PC-3 (cell line): Measurements from ENCODE around the gene ICAM4. TPM values are rescaled to one million over a fixed set of nuclear protein-coding genes. Genes with fewer than 3 reads are reported as not detected.

ENCODE experiments used
- ATAC-seq: fragments of 200-7000 bp; cut with Tn5 transposase; 2 replicates; pipeline ENCODE4 v1.9.1; 2020; ENCODE audit warnings: mild to moderate bottlenecking, moderate library complexity
- BruUV-seq: library from RNA; stranded (reverse); fragments of 400-500 nt; replicated peaks from 2 replicates; lab custom pipeline; 2021; lab: Mats Ljungman, UMichigan
- CTCF ChIA-PET: fragments of 300-600 bp; sonication (Branson Sonifier 250); formaldehyde crosslinking; loops from one replicate; lab custom pipeline; 2022; ENCODE audit warnings: antibody characterized with exemption; lab: Charles Lee
- POLR2A ChIA-PET: fragments of 300-600 bp; sonication (Branson Sonifier 250); formaldehyde crosslinking; loops from one replicate; lab custom pipeline; 2022; ENCODE audit warnings: antibody characterized with exemption; ENCODE audit not compliant: unreplicated experiment; lab: Charles Lee
- DNase-seq: peaks from one replicate; pipeline ENCODE4 v3.0.0-alpha.2; 2015
- H2AFZ ChIP-seq: fragments of 300-600 bp; sonication (generic); 2 replicates; pipeline ENCODE4 v1.6.0; 2016; ENCODE audit warnings: antibody characterized with exemption, low read length
- H3F3A ChIP-seq: fragments of 300-600 bp; sonication (generic); one replicate; pipeline ENCODE4 v1.6.0; 2017; ENCODE audit warnings: antibody characterized with exemption, low read length, control low read depth, mild to moderate bottlenecking; ENCODE audit not compliant: unreplicated experiment
- H3K27ac ChIP-seq: fragments of 300-600 bp; sonication (generic); 2 replicates; pipeline ENCODE4 v1.5.1; 2016; ENCODE audit warnings: mild to moderate bottlenecking, low read length
- H3K27me3 ChIP-seq: fragments of 300-600 bp; sonication (generic); 2 replicates; pipeline ENCODE4 v1.6.1; 2016; ENCODE audit warnings: low read length, mixed read lengths
- H3K36me3 ChIP-seq: fragments of 300-600 bp; sonication (generic); 2 replicates; pipeline ENCODE4 v1.6.1; 2016; ENCODE audit warnings: low read depth, mixed run types, low read length, mixed read lengths
- H3K4me1 ChIP-seq: fragments of 300-600 bp; sonication (generic); 2 replicates; pipeline ENCODE4 v1.5.1; 2016; ENCODE audit warnings: low read length; ENCODE audit not compliant: insufficient read depth
- H3K4me2 ChIP-seq: fragments of 300-600 bp; sonication (generic); 2 replicates; pipeline ENCODE4 v1.6.0; 2016; ENCODE audit warnings: low read length
- H3K4me3 ChIP-seq: fragments of 300-600 bp; sonication (generic); 2 replicates; pipeline ENCODE4 v1.5.1; 2016; ENCODE audit warnings: mild to moderate bottlenecking, low read length, mixed read lengths
- H3K79me2 ChIP-seq: fragments of 300-600 bp; sonication (generic); 2 replicates; pipeline ENCODE4 v1.6.1; 2017; ENCODE audit warnings: low read length, mixed read lengths
- H3K9ac ChIP-seq: fragments of 300-600 bp; sonication (generic); 2 replicates; pipeline ENCODE4 v1.6.0; 2016; ENCODE audit warnings: mild to moderate bottlenecking, low read length
- H3K9me2 ChIP-seq: fragments of 300-600 bp; sonication (generic); replicated peaks from 2 replicates; pipeline ENCODE4 v1.6.1; 2016; ENCODE audit warnings: mixed run types, low read length, mixed read lengths
- H3K9me3 ChIP-seq: fragments of 300-600 bp; sonication (generic); 2 replicates; pipeline ENCODE4 v1.6.1; 2016; ENCODE audit warnings: low read length, mixed read lengths
- H4K20me1 ChIP-seq: fragments of 300-600 bp; sonication (generic); 2 replicates; pipeline ENCODE4 v1.6.1; 2016; ENCODE audit warnings: low read length, mixed read lengths
- CTCF ChIP-seq: fragments of 300-600 bp; sonication (generic); conservative IDR thresholded peaks from 2 replicates; pipeline ENCODE4 v1.5.1; 2017; ENCODE audit warnings: antibody characterized with exemption, low read depth, mild to moderate bottlenecking, low read length
- EZH2 ChIP-seq: fragments of 300-600 bp; sonication (generic); IDR thresholded peaks from one replicate; pipeline ENCODE4 v1.6.1; 2017; ENCODE audit warnings: antibody characterized with exemption, mild to moderate bottlenecking, low read length; ENCODE audit not compliant: unreplicated experiment
- EZH2phosphoT487 ChIP-seq: fragments of 300-600 bp; sonication (generic); IDR thresholded peaks from 2 replicates; pipeline ENCODE4 v1.6.1; 2018; ENCODE audit warnings: mild to moderate bottlenecking, antibody characterized with exemption, low read length, borderline replicate concordance
- intact Hi-C: fragments of 100-400 bp; cut with micrococcal nuclease; formaldehyde crosslinking; loops from 2 replicates; pipeline ENCODE4 v1.9.0; 2023
- total RNA-seq: library from RNA; depleted of rRNA; stranded (reverse); fragments of >200 nt; gene quantifications from 2 replicates; pipeline ENCODE4 v1.2.3, GENCODE V29; 2014

Gene ICAM4
- total RNA-seq, 1 experiment from 2014 or later = not detected

- peaks cover 19% of the 10 kb centered on the region; the same call in 1 of the 2 replicates for H3K27me3 ChIP-seq
- no peak within 1 kb of the TSS for H3K9ac ChIP-seq
- H2AFZ ChIP-seq = peak within 1 kb of the TSS; percentile 80
- no peak within 1 kb of the TSS for H3K27ac ChIP-seq
- 0 out of 2 replicates have a peak, but pooled peaks cover 3% of the 10 kb centered on the region for H3K36me3 ChIP-seq
- H3K9me2 ChIP-seq = no peaks in the 10 kb centered on the region
- BruUV-seq = no TSS peak
- peak within 1 kb of the TSS; percentile 95 for H3K4me2 ChIP-seq
- H3K4me3 ChIP-seq = peak within 1 kb of the TSS; percentile 69
- TF ChIP-seq EZH2 = no peak
- TF ChIP-seq EZH2phosphoT487 = no peak
- TF ChIP-seq CTCF = no peak
- H3K9me3 ChIP-seq = no peaks in the 10 kb centered on the region
- peak; percentile 8 for ATAC-seq
- POLR2A ChIA-PET = interaction anchor here (0.6 kb wide), 1 partner anchor 10 kb away, joined by 3 read pairs; no protein-coding TSS in a partner anchor
- CTCF ChIA-PET = interaction anchor here (1.0 to 1.2 kb wide), 2 partner anchors 20 to 114 kb away, joined by 5 read pairs; no protein-coding TSS in a partner anchor
- intact Hi-C loops = no loop called here
- H3K79me2 ChIP-seq = no peaks in the 10 kb centered on the region
- H3K4me1 ChIP-seq = peaks cover 29% of the 10 kb centered on the region
- H4K20me1 ChIP-seq = no peaks in the 10 kb centered on the region
- no peaks in the 10 kb centered on the region for H3F3A ChIP-seq
- peak; percentile 28 for DNase-seq
Measured at GRCh38 chr19:10289836-10290356, 3.1 kb downstream of the ICAM4 start, which contains the start of gene ICAM5. Gene ICAM5, plus strand, starts transcription at chr19:10289952. Its CDS starts 92 bp downstream, at chr19:10290044.

- TF ChIP-seq CTCF (no peak), EZH2phosphoT487 (no peak), EZH2 (no peak)
- Histone ChIP-seq H4K20me1 (no peaks in the 10 kb centered on the region), H2AFZ (peak overlapping the region; percentile 80), H3K36me3 (no peaks in the 10 kb centered on the region), H3K9me3 (no peaks in the 10 kb centered on the region), H3K4me1 (peaks cover 29% of the 10 kb centered on the region), H3K9me2 (no peaks in the 10 kb centered on the region), H3K79me2 (no peaks in the 10 kb centered on the region), H3K4me2 (peak overlapping the region; percentile 95), H3K27me3 (peaks cover 19% of the 10 kb centered on the region; the same call in 1 of the 2 replicates), H3K4me3 (peak overlapping the region; percentile 69), H3K9ac (no peak overlapping the region), H3F3A (no peaks in the 10 kb centered on the region), H3K27ac (no peak overlapping the region)
- ATAC-seq (peak; percentile 2; the same call in 1 of the 2 replicates), DNase-seq (peak; percentile 34)
- intact Hi-C loops = no loop called here
- ChIA-PET POLR2A (no interaction called here), CTCF (interaction anchor here (1.3 to 2.1 kb wide), 2 partner anchors 20 to 98 kb away, joined by 5 to 12 read pairs; partner anchors contain the start of gene ICAM1)
- BruUV-seq = no TSS peak
Measured at GRCh38 chr19:10290357-10290875, 3.7 kb downstream of the ICAM4 start.
